A549 (cell line): ENCODE data around the gene TNS3. TPM values are rescaled to one million over a fixed set of nuclear protein-coding genes. Genes with fewer than 3 reads are reported as not detected.
A peak's percentile ranks its signal among the peaks of the same experiment; 100 is the strongest.

Source experiments
- ATAC-seq, 2 experiments: fragments of 200-7000 bp in 1 of 2; fragments of >200 bp in 1 of 2; cut with Nextera tagmentation in 1 of 2; cut with Tn5 transposase in 1 of 2; 3 replicates each; pipeline versions ENCODE4 v1.8.0 to v1.9.1; 2018 to 2020; ENCODE audit warnings: mild to moderate bottlenecking in 1 of 2, moderate library complexity in 1 of 2
- CTCF ChIA-PET: fragments of 300-600 bp; sonication (Branson Sonifier 250); formaldehyde crosslinking; extraction: SDS; loops from one replicate; lab custom pipeline; 2021; ENCODE audit warnings: antibody characterized with exemption, inconsistent platforms; lab: Yijun Ruan, JAX
- POLR2A ChIA-PET: fragments of 350-600 bp; formaldehyde crosslinking; extraction: SDS; loops from one replicate; lab custom pipeline; 2021; ENCODE audit warnings: antibody characterized with exemption, inconsistent platforms; lab: Yijun Ruan, JAX
- DNase-seq, 2 experiments: peaks; one replicate each; pipeline versions ENCODE4 v3.0.0 to v3.0.0-alpha.2; 2011 to 2016; ENCODE audit warnings: low read depth in 1 of 2, low spot score in 1 of 2
- FAIRE-seq: peaks from 2 replicates; lab custom pipeline; 2011; peaks lifted over from hg19 to GRCh38; lab: Jason Lieb, UNC
- H3K27ac ChIP-seq, 2 experiments: fragments of >200 bp; sonication (Bioruptor Twin); formaldehyde crosslinking; 3 replicates each; pipeline ENCODE4 v1.5.1; 2016 to 2017
- H3K4me1 ChIP-seq: fragments of >200 bp; sonication (Bioruptor Twin); formaldehyde crosslinking; 3 replicates; pipeline ENCODE4 v1.6.1; 2016
- H3K4me2 ChIP-seq: fragments of >200 bp; sonication (Bioruptor Twin); formaldehyde crosslinking; 3 replicates; pipeline ENCODE4 v1.6.1; 2016
- H3K4me3 ChIP-seq: fragments of >200 bp; sonication (Bioruptor Twin); formaldehyde crosslinking; 3 replicates; pipeline ENCODE4 v1.5.1; 2016
- H3K9me3 ChIP-seq: fragments of >200 bp; sonication (Bioruptor Twin); formaldehyde crosslinking; 3 replicates; pipeline ENCODE4 v1.6.1; 2016
- BHLHE40 ChIP-seq: IDR thresholded peaks from 2 replicates; pipeline ENCODE4 v1.6.1; 2012; ENCODE audit warnings: low read depth, low read length, inconsistent platforms
- CEBPB ChIP-seq, 2 experiments: fragments of >200 bp in 1 of 2; sonication (Bioruptor Twin) in 1 of 2; formaldehyde crosslinking in 1 of 2; IDR thresholded peaks; 2 replicates each; pipeline ENCODE4 v1.6.1; 2012 to 2016
- CHD4 ChIP-seq: fragments of 200-600 bp; sonication (generic); IDR thresholded peaks from 2 replicates; pipeline ENCODE4 v1.6.1; 2016; ENCODE audit warnings: antibody characterized with exemption, mild to moderate bottlenecking, borderline replicate concordance
- EHF ChIP-seq: fragments of 250-450 bp; sonication (Bioruptor Pico); IDR thresholded peaks from 2 replicates; pipeline ENCODE4 v1.5.0; 2020; ENCODE audit warnings: mild to moderate bottlenecking
- EHMT2 ChIP-seq: fragments of 200-600 bp; sonication (generic); IDR thresholded peaks from 2 replicates; pipeline ENCODE4 v1.6.1; 2016; ENCODE audit warnings: antibody characterized with exemption, low read depth, mild to moderate bottlenecking, moderate library complexity
- ESRRA ChIP-seq: fragments of 150-350 bp; IDR thresholded peaks from 2 replicates; pipeline ENCODE4 v1.6.1; 2014; ENCODE audit warnings: mild to moderate bottlenecking, low read length, borderline replicate concordance
- FOSB ChIP-seq: fragments of 250-450 bp; sonication (Bioruptor Pico); IDR thresholded peaks from 2 replicates; pipeline ENCODE4 v1.5.0; 2020; ENCODE audit warnings: mild to moderate bottlenecking, moderate library complexity
- FOXS1 ChIP-seq: fragments of 250-450 bp; sonication (Bioruptor Pico); IDR thresholded peaks from 2 replicates; pipeline ENCODE4 v1.5.0; 2020; ENCODE audit warnings: mild to moderate bottlenecking, moderate library complexity
- HEYL ChIP-seq: fragments of 250-450 bp; sonication (Bioruptor Pico); IDR thresholded peaks from 2 replicates; pipeline ENCODE4 v1.8.0; 2021; ENCODE audit warnings: mild to moderate bottlenecking, moderate library complexity
- HMGXB4 ChIP-seq: fragments of 250-450 bp; sonication (Bioruptor Pico); IDR thresholded peaks from 2 replicates; pipeline ENCODE4 v1.5.0; 2021; ENCODE audit warnings: mild to moderate bottlenecking, moderate library complexity, borderline replicate concordance
- HOXA7 ChIP-seq: fragments of 250-450 bp; sonication (Bioruptor Pico); IDR thresholded peaks from 2 replicates; pipeline ENCODE4 v1.5.0; 2020; ENCODE audit warnings: mild to moderate bottlenecking, moderate library complexity
- JUN ChIP-seq, 2 experiments: fragments of >200 bp; sonication (Bioruptor Twin); formaldehyde crosslinking; IDR thresholded peaks; 2 replicates in 1 of 2; 3 replicates in 1 of 2; pipeline ENCODE4 v1.6.1; 2016 to 2017
- JUNB ChIP-seq: fragments of >200 bp; sonication (Bioruptor Twin); formaldehyde crosslinking; IDR thresholded peaks from 2 replicates; pipeline ENCODE4 v1.6.1; 2016
- KDM5A ChIP-seq: fragments of 200-600 bp; sonication (generic); IDR thresholded peaks from 2 replicates; pipeline ENCODE4 v1.6.1; 2016; ENCODE audit warnings: antibody characterized with exemption, mild to moderate bottlenecking
- MAFK ChIP-seq: fragments of 450-650 bp; IDR thresholded peaks from 2 replicates; pipeline ENCODE4 v1.6.1; 2014; ENCODE audit not compliant: partially characterized antibody
- NPAS2 ChIP-seq: fragments of 250-450 bp; sonication (Bioruptor Pico); IDR thresholded peaks from 2 replicates; pipeline ENCODE4 v1.8.0; 2022; ENCODE audit warnings: mild to moderate bottlenecking, moderate library complexity, borderline replicate concordance
- PBX3 ChIP-seq: IDR thresholded peaks from 2 replicates; pipeline ENCODE4 v1.6.1; 2012
- PHF8 ChIP-seq: fragments of 200-600 bp; sonication (generic); IDR thresholded peaks from 2 replicates; pipeline ENCODE4 v1.6.1; 2016; ENCODE audit warnings: low read depth, mild to moderate bottlenecking, antibody characterized with exemption, moderate library complexity, borderline replicate concordance
- POLR2A ChIP-seq: IDR thresholded peaks from 2 replicates; pipeline ENCODE4 v1.6.1; 2012; ENCODE audit warnings: mild to moderate bottlenecking, low read length
- RARB ChIP-seq: fragments of 250-450 bp; sonication (Bioruptor Pico); IDR thresholded peaks from 2 replicates; pipeline ENCODE4 v1.8.0; 2021; ENCODE audit warnings: mild to moderate bottlenecking, moderate library complexity
- RFX5 ChIP-seq: fragments of 450-650 bp; IDR thresholded peaks from 2 replicates; pipeline ENCODE4 v1.7.1; 2014; ENCODE audit warnings: antibody characterized with exemption, mild to moderate bottlenecking, moderate library complexity
- SREBF2 ChIP-seq: fragments of 450-650 bp; IDR thresholded peaks from 2 replicates; pipeline ENCODE4 v1.6.1; 2014; ENCODE audit warnings: mild to moderate bottlenecking, moderate library complexity
- TP53 ChIP-seq: fragments of 250-450 bp; sonication (Bioruptor Pico); IDR thresholded peaks from 2 replicates; pipeline ENCODE4 v1.5.0; 2021; ENCODE audit warnings: mild to moderate bottlenecking, moderate library complexity
- ZFP36 ChIP-seq: fragments of 450-650 bp; IDR thresholded peaks from 2 replicates; pipeline ENCODE4 v1.6.1; 2014; ENCODE audit warnings: borderline replicate concordance; ENCODE audit not compliant: partially characterized antibody
- ZSCAN20 ChIP-seq: fragments of 250-450 bp; sonication (Bioruptor Pico); IDR thresholded peaks from 2 replicates; pipeline ENCODE4 v1.8.0; 2022; ENCODE audit warnings: mild to moderate bottlenecking, moderate library complexity
- WGBS: methylation state at CpG from one replicate; pipeline ENCODE4 v1.1.6; 2017; ENCODE audit errors: missing lambda C conversion rate; 5-methylcytosine and 5-hydroxymethylcytosine counted together
- polyA plus RNA-seq, 4 experiments: library from polyadenylated mRNA; depleted of rRNA in 3 of 4; stranded (reverse); fragments of >200 nt; fragmentation: RNase III in 1 of 4; extraction: RNeasy Plus Mini Kit Qiagen cat#74134 plus additional on column Dnase treatment in 1 of 4; gene quantifications; 2 replicates in 3 of 4; 3 replicates in 1 of 4; pipeline ENCODE4 v1.2.3, GENCODE V29; 2011 to 2017
- TF ChIP-seq, protein P1 (sequence below): fragments of 450-650 bp; IDR thresholded peaks from 2 replicates; pipeline ENCODE4 v1.6.1; 2014; ENCODE audit warnings: antibody characterized with exemption
- TF ChIP-seq, protein P2 (sequence below): fragments of 200-600 bp; sonication (generic); IDR thresholded peaks from 2 replicates; pipeline ENCODE4 v1.6.1; 2016; ENCODE audit warnings: antibody characterized with exemption, mild to moderate bottlenecking, moderate library complexity

Gene TNS3
- polyA plus RNA-seq, 2 of the 4 experiments (the other 2 are of a cell fraction): 107 to 134 TPM

DNA sequence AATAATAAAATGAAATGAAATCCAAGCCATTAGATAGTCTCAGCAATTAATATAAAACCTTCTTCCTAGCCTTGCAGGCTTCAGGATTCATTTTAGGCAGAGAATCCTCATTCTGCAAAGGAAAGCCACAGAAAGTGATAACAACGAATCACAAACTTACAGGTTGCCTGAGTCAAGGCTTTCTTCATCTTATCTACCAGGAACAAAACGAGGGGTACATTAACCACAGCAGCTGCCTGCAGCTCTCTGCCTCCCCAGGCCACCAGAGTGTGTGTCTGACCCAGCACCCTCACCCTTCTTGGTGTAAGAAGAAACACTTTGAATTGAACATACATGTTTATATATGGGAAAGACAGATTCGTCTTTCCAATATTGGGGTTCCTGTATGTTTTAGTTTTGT lies 12.5 kb upstream of the TNS3 start:
- ChIA-PET POLR2A (no interaction called here), CTCF (interaction anchor here (1.4 to 4.5 kb wide), 2 partner anchors 16 to 225 kb away, joined by 4 to 12 read pairs; no protein-coding TSS in a partner anchor)
- no peak for ATAC-seq
- peak overlapping the region; percentile 99 for H3K27ac ChIP-seq
- TF ChIP-seq EHF (no peak), ESRRA (no peak), ZSCAN20 (no peak), CEBPB (IDR thresholded peaks at IDR 0.05) (no peak), FOXS1 (CRISPR knock-in tag) (0 out of 2 replicates have a peak, but pooled peaks have one; percentile 16), BHLHE40 (no peak), RARB (no peak)
- TF ChIP-seq, protein P1, sequence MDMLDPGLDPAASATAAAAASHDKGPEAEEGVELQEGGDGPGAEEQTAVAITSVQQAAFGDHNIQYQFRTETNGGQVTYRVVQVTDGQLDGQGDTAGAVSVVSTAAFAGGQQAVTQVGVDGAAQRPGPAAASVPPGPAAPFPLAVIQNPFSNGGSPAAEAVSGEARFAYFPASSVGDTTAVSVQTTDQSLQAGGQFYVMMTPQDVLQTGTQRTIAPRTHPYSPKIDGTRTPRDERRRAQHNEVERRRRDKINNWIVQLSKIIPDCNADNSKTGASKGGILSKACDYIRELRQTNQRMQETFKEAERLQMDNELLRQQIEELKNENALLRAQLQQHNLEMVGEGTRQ: no peak
- TF ChIP-seq, all 56 proteins: peak for 1
- Histone ChIP-seq H3K4me1 (peaks cover 86% of the 10 kb centered on the region), H3K4me2 (no peak overlapping the region), H3K9me3 (no peaks in the 10 kb centered on the region), H3K4me3 (no peak overlapping the region)
- FAIRE-seq (no peak), DNase-seq (no peak)
- 73% methylated on average over 3 of the region's 3 CpGs for WGBS

DNA sequence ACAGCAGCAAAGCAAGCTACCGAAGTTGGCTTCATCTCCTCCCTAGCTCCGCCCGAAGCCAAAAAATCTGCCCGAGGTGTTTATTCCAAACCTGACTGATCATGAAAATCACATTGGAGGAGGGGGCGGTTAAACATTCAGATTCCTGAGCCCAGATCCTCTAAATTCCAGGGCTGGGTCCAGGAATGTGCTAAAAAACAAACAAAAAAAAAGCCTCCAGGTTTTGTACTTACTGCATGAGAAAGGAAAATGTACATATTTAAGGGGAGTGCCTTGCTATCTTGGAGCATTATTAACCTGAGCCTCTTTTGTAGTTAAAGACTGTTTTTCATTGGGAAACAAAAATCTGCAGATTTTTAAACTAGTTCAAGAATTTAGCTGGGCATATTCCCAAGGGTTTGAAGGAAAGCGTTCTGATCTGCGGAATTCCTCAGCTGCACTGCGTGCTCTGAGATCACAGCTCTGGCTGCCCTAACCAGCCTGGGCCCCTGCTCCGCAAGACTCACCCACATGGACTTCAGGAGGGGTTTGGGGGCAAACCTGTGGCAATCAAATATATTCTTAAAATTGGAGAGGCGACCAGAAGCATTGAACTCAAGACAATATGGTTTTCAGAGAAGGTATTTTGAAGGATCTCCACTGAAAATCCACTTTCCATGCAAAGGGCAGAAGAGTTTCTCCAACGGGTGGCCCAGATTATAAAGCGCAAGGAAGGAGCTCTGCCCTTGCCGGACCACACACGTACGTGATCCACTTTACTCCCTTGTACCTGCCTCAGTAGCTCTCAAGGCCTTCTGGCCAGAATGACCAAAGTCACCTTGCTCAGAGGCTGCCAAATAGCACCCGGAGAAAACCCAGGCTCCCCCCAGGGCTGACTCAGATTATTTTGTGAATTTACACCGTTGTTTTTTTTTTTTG lies 10.0 kb upstream of the TNS3 start:
- WGBS: 2% methylated on average over 17 of the region's 17 CpGs
- peak overlapping the region; percentile 99 for H3K27ac ChIP-seq
- ChIA-PET POLR2A (interaction anchor here (0.6 to 4.7 kb wide), 16 partner anchors 9 to 476 kb away, joined by 3 to 62 read pairs (median 7); partner anchors contain the start of gene TNS3), CTCF (interaction anchor here (0.8 to 4.5 kb wide), 9 partner anchors 9 to 227 kb away, joined by 3 to 16 read pairs (median 4); partner anchors contain the start of gene TNS3)
- H3K4me1 ChIP-seq: peaks cover 88% of the 10 kb centered on the region
- peak; percentile 71 to 75 for ATAC-seq
- peak; percentile 73 to 96 for DNase-seq
- peak overlapping the region; percentile 36 for H3K4me3 ChIP-seq
- H3K9me3 ChIP-seq: no peaks in the 10 kb centered on the region
- peak; percentile 79 for FAIRE-seq
- H3K4me2 ChIP-seq: peak overlapping the region; percentile 97
- peak; percentile 71; the same call in 1 of the 2 replicates for TF ChIP-seq TP53 (CRISPR knock-in tag)
- TF ChIP-seq POLR2A: no peak
- no peak for TF ChIP-seq KDM5A
- peak; percentile 80; the same call in 1 of the 2 replicates for TF ChIP-seq HOXA7 (CRISPR knock-in tag)
- TF ChIP-seq EHMT2: no peak
- TF ChIP-seq CEBPB (IDR thresholded peaks at IDR 0.05): peak in 1 of 2 experiments; percentile 76; a peak in 2 of 4 replicates
- TF ChIP-seq FOSB (CRISPR knock-in tag): peak; percentile 91; the same call in 1 of the 2 replicates
- peak; percentile 12 for TF ChIP-seq MAFK
- no peak for TF ChIP-seq HMGXB4 (CRISPR knock-in tag)
- TF ChIP-seq RFX5: no peak
- TF ChIP-seq CHD4: no peak
- TF ChIP-seq RARB: peak; percentile 75
- TF ChIP-seq PBX3: peak; percentile 77
- TF ChIP-seq, protein P1: no peak
- no peak for TF ChIP-seq BHLHE40
- TF ChIP-seq, protein P2, sequence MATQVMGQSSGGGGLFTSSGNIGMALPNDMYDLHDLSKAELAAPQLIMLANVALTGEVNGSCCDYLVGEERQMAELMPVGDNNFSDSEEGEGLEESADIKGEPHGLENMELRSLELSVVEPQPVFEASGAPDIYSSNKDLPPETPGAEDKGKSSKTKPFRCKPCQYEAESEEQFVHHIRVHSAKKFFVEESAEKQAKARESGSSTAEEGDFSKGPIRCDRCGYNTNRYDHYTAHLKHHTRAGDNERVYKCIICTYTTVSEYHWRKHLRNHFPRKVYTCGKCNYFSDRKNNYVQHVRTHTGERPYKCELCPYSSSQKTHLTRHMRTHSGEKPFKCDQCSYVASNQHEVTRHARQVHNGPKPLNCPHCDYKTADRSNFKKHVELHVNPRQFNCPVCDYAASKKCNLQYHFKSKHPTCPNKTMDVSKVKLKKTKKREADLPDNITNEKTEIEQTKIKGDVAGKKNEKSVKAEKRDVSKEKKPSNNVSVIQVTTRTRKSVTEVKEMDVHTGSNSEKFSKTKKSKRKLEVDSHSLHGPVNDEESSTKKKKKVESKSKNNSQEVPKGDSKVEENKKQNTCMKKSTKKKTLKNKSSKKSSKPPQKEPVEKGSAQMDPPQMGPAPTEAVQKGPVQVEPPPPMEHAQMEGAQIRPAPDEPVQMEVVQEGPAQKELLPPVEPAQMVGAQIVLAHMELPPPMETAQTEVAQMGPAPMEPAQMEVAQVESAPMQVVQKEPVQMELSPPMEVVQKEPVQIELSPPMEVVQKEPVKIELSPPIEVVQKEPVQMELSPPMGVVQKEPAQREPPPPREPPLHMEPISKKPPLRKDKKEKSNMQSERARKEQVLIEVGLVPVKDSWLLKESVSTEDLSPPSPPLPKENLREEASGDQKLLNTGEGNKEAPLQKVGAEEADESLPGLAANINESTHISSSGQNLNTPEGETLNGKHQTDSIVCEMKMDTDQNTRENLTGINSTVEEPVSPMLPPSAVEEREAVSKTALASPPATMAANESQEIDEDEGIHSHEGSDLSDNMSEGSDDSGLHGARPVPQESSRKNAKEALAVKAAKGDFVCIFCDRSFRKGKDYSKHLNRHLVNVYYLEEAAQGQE: no peak
- no peak for TF ChIP-seq SREBF2
- no peak for TF ChIP-seq ZFP36
- peak; percentile 49; the same call in 1 of the 2 replicates for TF ChIP-seq JUNB
- peak; percentile 34; the same call in 1 of the 2 replicates for TF ChIP-seq NPAS2 (CRISPR knock-in tag)
- peak; percentile 91; the same call in 1 of the 2 replicates for TF ChIP-seq HEYL (CRISPR knock-in tag)
- TF ChIP-seq JUN (IDR thresholded peaks at IDR 0.05): peak; percentile 67 to 72; a peak in 2 of 5 replicates
- no peak for TF ChIP-seq PHF8
